ENCODE measurements around the gene BFSP1. TPM values are rescaled to one million over a fixed set of nuclear protein-coding genes. Genes with fewer than 3 reads are reported as not detected.
A peak's percentile ranks its signal among the peaks of the same experiment; 100 is the strongest.

BFSP1 gene
- 10 to 100 TPM; 10.7 to 11.3 TPM for total RNA-seq
- 7.4 TPM for polyA plus RNA-seq (ENCODE audit: insufficient read depth, low read depth, low replicate concordance)
- long read RNA-seq, donor 1, partial matches to known transcripts, result 0 of 3 reads
- long read RNA-seq, donor 1, other reads (novel, unspliced or antisense), result 0 of 3 reads
- long read RNA-seq, donor 2, partial matches to known transcripts, result 270 of 461 reads
- long read RNA-seq, donor 2, other reads (novel, unspliced or antisense), result 188 of 461 reads

DNA sequence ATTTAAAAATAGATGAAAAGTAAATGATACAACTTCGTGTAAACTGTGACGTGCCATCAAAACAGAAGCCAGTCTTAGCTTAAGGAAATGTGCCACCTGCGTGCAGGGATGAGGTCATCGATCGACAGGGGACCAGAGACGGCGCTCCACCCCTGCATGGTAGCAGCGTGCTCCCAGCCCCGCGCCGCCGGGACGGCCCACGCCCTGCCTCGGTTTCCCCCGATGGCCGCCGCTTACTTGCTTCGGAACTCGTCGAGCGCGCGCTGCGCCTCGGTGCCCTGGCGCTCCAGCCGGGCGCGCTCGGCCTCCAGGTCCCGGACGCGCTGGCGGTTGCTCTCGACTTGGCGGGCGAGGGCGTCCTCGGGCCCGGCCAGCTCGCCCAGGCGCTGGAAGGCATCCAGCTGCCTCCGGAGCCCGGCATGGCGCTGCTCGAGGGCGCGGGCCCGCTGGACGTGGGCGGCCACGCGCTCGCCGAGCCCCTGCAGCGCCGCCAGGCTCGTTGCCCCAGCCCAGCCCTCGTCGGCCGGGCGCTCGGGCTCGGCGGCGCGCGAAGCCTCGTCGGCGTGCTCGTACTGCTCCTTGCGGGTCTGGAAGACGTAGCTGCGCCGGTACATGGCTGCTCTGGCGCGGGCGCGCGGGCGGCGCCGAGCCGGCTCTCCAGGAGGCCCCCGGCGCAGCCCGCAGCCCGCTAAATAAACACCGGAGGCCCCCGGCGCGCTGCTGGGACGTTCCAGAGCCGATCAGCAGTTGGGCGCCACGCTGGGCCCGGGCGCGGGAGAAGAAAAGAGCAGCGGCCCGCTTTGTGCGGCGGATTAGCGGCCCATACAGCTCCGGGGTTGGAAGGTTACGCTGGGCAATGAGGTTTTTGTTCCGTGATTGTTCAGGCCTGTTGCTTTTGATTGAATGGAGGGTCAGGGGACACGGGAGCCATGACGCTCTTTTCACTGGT is at the start of gene BFSP1:
TSS of gene BFSP1 (minus strand) at position 664 of the 949 bp plus-strand sequence. CDS start at position 614, 50 bp downstream.
- Histone ChIP-seq H3K9me3 (no peaks in the 10 kb centered on the region), H3K36me3 (ENCODE audit: low read depth, missing control alignments) (no peaks in the 10 kb centered on the region), H3K27ac (peak within 1 kb of the TSS; percentile 61 to 82), H3K27me3 (no peaks in the 10 kb centered on the region), H3K4me1 (no peaks in the 10 kb centered on the region), H3K4me3 (peak within 1 kb of the TSS; percentile 61 to 69)
- intact Hi-C loops (cut with DNase I; ENCODE audit: low total_unique reads), result no loop called here
- peak; percentile 69 for DNase-seq
- WGBS, 2 donors, result 2% methylated on average over 18 to 48 of the region's 111 CpGs
- TF ChIP-seq POLR2A (IDR thresholded peaks at IDR 0.05) (no peak), CTCF (IDR thresholded peaks at IDR 0.05) (no peak)

- no peaks in the 10 kb centered on the region for H3K9me3 ChIP-seq
- WGBS, 2 donors, result 98% methylated on average over 2 of the region's 2 CpGs
- no peak overlapping the region for H3K27ac ChIP-seq
- H3K36me3 ChIP-seq (ENCODE audit: low read depth, missing control alignments), result no peaks in the 10 kb centered on the region
- no peaks in the 10 kb centered on the region for H3K4me1 ChIP-seq
- TF ChIP-seq CTCF (IDR thresholded peaks at IDR 0.05) (no peak), POLR2A (IDR thresholded peaks at IDR 0.05) (no peak)
- intact Hi-C loops (cut with DNase I; ENCODE audit: low total_unique reads), result no loop called here
- DNase-seq, result no peak
- no peak overlapping the region for H3K4me3 ChIP-seq
- no peaks in the 10 kb centered on the region for H3K27me3 ChIP-seq
Measured at GRCh38 chr20:17580895-17581294, 49.7 kb upstream of the BFSP1 start.

DNA sequence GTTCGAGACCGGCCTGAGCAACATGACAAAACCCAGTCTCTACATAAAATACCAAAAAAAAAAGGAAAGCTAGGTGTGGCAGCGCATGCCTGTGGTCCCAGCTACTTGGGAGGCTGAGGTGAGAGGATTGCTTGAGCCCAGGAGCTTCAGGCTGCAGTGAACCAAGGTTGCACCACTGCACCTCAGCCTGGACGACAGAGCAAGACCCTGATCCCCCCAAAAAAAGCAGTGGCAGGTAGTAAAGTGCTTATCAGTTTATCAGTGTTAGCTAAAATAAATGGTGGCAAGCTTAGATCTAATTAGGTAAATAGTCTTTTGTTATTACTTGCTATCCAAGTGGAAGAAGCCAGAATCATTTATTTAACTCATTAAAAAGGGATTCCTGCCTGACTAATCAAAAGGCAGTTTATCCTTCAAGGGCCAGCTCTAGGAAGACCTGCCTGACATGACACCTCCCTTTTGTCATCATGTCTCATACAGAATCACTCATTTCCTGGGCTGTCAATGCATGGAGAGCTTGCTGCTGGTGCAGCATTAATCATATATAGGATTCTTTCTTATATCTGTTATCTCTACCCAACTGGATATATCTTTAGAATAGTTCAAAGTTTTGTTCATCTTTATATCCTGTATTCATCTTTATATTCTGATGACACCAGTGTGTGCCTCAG is 48.3 kb upstream of the BFSP1 start:
- intact Hi-C loops (cut with DNase I; ENCODE audit: low total_unique reads), result no loop called here
- no peaks in the 10 kb centered on the region for H3K9me3 ChIP-seq
- no peak for TF ChIP-seq CTCF (IDR thresholded peaks at IDR 0.05)
- TF ChIP-seq POLR2A (IDR thresholded peaks at IDR 0.05), result no peak
- WGBS, 2 donors, result 78 to 97% methylated on average over 4 of the region's 4 CpGs
- no peak overlapping the region for H3K4me3 ChIP-seq
- H3K4me1 ChIP-seq, result no peaks in the 10 kb centered on the region
- no peak for DNase-seq
- no peaks in the 10 kb centered on the region for H3K36me3 ChIP-seq (ENCODE audit: low read depth, missing control alignments)
- H3K27me3 ChIP-seq, result no peaks in the 10 kb centered on the region
- H3K27ac ChIP-seq, result no peak overlapping the region

GRCh38 chr20:17576215-17576614 is 45.0 kb upstream of the BFSP1 start:
- Histone ChIP-seq H3K4me1 (peaks cover 16% of the 10 kb centered on the region), H3K27ac (no peak overlapping the region), H3K36me3 (ENCODE audit: low read depth, missing control alignments) (no peaks in the 10 kb centered on the region), H3K4me3 (no peak overlapping the region), H3K9me3 (no peaks in the 10 kb centered on the region), H3K27me3 (no peaks in the 10 kb centered on the region)
- 63% methylated on average over 8 of the region's 8 CpGs for WGBS, 2 donors
- intact Hi-C loops (cut with DNase I; ENCODE audit: low total_unique reads), result no loop called here
- no peak for DNase-seq
- TF ChIP-seq CTCF (IDR thresholded peaks at IDR 0.05), result no peak
- no peak for TF ChIP-seq POLR2A (IDR thresholded peaks at IDR 0.05)
